T-helper 2 cell treated with Interferon-gamma antibody and Interleukin-4, amounts not matched to agents 5 μg/mL and 100 μg/mL, for 36 hours (primary cell): ENCODE data around the gene AGTRAP.

Source experiments
- DNase-seq: peaks from one replicate; pipeline ENCODE4 v3.0.0; 2021; ENCODE audit warnings: low spot score
- H3K27ac Mint-ChIP-seq: one replicate; pipeline ENCODE4 v1.8.0; 2021; ENCODE audit warnings: mild to moderate bottlenecking, mixed read lengths
- H3K27me3 Mint-ChIP-seq: one replicate; pipeline ENCODE4 v1.8.0; 2021; ENCODE audit warnings: low read depth, mixed read lengths
- H3K36me3 Mint-ChIP-seq: one replicate; pipeline ENCODE4 v1.8.0; 2021; ENCODE audit warnings: low read depth, mixed read lengths
- H3K4me1 Mint-ChIP-seq: one replicate; pipeline ENCODE4 v1.8.0; 2021; ENCODE audit warnings: low read depth, mixed read lengths
- H3K4me3 Mint-ChIP-seq: one replicate; pipeline ENCODE4 v1.8.0; 2022; ENCODE audit warnings: mild to moderate bottlenecking, moderate library complexity, mixed read lengths
- H3K9me3 Mint-ChIP-seq: one replicate; pipeline ENCODE4 v1.8.0; 2021; ENCODE audit warnings: mixed read lengths

The AGTRAP gene

DNA sequence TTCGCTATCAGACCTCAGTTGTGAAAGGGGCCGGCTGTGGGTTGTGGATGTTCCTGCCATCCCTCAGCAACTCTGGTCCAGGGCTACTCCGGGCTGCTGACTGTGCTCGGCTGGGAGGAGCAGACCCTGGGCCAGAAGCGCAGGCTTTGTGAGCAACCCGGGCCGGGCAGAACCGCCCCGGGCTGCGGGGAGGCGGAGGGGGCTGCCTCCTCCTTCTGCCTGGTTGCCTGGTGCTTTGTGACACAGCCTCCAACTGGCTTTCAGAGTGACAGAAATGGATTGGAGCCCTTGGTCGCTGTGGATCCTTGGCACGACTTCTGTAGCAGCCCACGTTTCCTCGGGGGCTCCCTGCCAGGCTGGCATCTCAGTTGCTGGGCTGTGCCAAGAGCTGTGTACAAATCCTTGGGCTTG is 34.4 kb upstream of the AGTRAP start:
- DNase-seq = no peak
- Mint-ChIP-seq H3K36me3 (no peaks in the 10 kb centered on the region), H3K27ac (no peak overlapping the region), H3K4me3 (no peak overlapping the region), H3K4me1 (peaks cover 2% of the 10 kb centered on the region), H3K9me3 (no peaks in the 10 kb centered on the region), H3K27me3 (peaks cover 14% of the 10 kb centered on the region)

DNA sequence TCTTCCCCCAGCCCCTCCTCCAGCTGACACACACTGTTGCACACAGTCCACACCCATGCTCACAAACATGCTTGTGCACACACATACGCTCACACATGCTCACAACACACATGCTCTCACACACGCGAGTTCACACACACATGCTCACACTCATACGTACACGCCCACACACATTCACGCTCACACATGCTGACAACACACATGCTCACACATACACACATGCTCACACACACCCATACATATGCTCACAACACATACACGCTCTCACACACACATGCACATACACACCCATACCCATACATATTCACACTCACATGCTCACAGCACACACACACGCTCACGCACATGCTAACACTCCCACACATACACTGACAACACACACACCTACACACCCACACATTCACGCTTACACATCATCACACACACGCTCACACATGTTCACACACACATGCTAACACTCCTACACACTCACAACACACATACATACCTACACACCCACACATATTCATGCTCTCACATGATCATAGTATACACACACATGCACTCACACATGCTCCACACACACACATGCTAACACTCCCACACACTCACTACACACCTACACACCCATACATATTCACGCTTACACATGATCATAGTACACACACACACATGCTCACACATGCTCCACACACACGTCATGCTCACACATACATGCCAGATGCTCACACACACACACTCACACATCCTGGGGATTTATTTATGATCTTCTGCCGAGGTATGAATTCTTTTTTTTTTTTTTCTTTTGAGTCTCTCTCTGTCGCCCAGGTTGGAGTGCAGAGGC is 33.7 kb upstream of the AGTRAP start:
- H3K4me3 Mint-ChIP-seq = no peak overlapping the region

GRCh38 chr1:11703357-11704193 is 32.4 kb upstream of the AGTRAP start:
- H3K4me3 Mint-ChIP-seq = no peak overlapping the region
- H3K27ac Mint-ChIP-seq = no peak overlapping the region
- no peaks in the 10 kb centered on the region for H3K36me3 Mint-ChIP-seq
- H3K9me3 Mint-ChIP-seq = no peaks in the 10 kb centered on the region
- H3K4me1 Mint-ChIP-seq = no peaks in the 10 kb centered on the region
- peaks cover 6% of the 10 kb centered on the region for H3K27me3 Mint-ChIP-seq
- no peak for DNase-seq

More for the DNA sequence above, 33.7 kb upstream of the AGTRAP start:
- no peaks in the 10 kb centered on the region for H3K9me3 Mint-ChIP-seq
- no peak for DNase-seq
- peaks cover 11% of the 10 kb centered on the region for H3K27me3 Mint-ChIP-seq
- no peak overlapping the region for H3K27ac Mint-ChIP-seq
- H3K4me1 Mint-ChIP-seq = peaks cover 2% of the 10 kb centered on the region
- H3K36me3 Mint-ChIP-seq = no peaks in the 10 kb centered on the region

- Mint-ChIP-seq H3K27ac (no peak overlapping the region), H3K27me3 (peaks cover 5% of the 10 kb centered on the region), H3K36me3 (no peaks in the 10 kb centered on the region), H3K9me3 (no peaks in the 10 kb centered on the region), H3K4me1 (no peaks in the 10 kb centered on the region), H3K4me3 (no peak overlapping the region)
- no peak for DNase-seq
These were observed 31.8 kb upstream of the AGTRAP start for GRCh38 chr1:11704194-11704529.

GRCh38 chr1:11704691-11705475 is 31.1 kb upstream of the AGTRAP start:
- peaks cover 7% of the 10 kb centered on the region for H3K27me3 Mint-ChIP-seq
- H3K9me3 Mint-ChIP-seq = no peaks in the 10 kb centered on the region
- H3K4me1 Mint-ChIP-seq = no peaks in the 10 kb centered on the region
- DNase-seq = no peak
- no peaks in the 10 kb centered on the region for H3K36me3 Mint-ChIP-seq
- H3K27ac Mint-ChIP-seq = no peak overlapping the region
- no peak overlapping the region for H3K4me3 Mint-ChIP-seq

- no peaks in the 10 kb centered on the region for H3K36me3 Mint-ChIP-seq
- peaks cover 7% of the 10 kb centered on the region for H3K27me3 Mint-ChIP-seq
- H3K4me1 Mint-ChIP-seq = no peaks in the 10 kb centered on the region
These were observed 30.3 kb upstream of the AGTRAP start for GRCh38 chr1:11705596-11705995.

DNA sequence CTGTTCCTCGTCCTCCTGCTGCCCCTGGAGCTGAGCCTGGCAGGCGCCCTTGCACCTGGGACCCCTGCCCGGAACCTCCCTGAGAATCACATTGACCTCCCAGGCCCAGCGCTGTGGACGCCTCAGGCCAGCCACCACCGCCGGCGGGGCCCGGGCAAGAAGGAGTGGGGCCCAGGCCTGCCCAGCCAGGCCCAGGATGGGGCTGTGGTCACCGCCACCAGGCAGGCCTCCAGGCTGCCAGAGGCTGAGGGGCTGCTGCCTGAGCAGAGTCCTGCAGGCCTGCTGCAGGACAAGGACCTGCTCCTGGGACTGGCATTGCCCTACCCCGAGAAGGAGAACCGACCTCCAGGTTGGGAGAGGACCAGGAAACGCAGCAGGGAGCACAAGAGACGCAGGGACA is 29.6 kb upstream of the AGTRAP start:
- Mint-ChIP-seq H3K4me3 (no peak overlapping the region), H3K4me1 (no peaks in the 10 kb centered on the region), H3K36me3 (no peaks in the 10 kb centered on the region)

More at GRCh38 chr1:11705596-11705995, 30.3 kb upstream of the AGTRAP start:
- DNase-seq = no peak
- H3K9me3 Mint-ChIP-seq = no peaks in the 10 kb centered on the region
- no peak overlapping the region for H3K4me3 Mint-ChIP-seq
- H3K27ac Mint-ChIP-seq = no peak overlapping the region

GRCh38 chr1:11707621-11708276 is 28.2 kb upstream of the AGTRAP start:
- H3K36me3 Mint-ChIP-seq = no peaks in the 10 kb centered on the region
- H3K9me3 Mint-ChIP-seq = no peaks in the 10 kb centered on the region
- H3K27me3 Mint-ChIP-seq = peaks cover 7% of the 10 kb centered on the region
- no peak overlapping the region for H3K27ac Mint-ChIP-seq
- DNase-seq = no peak
- no peaks in the 10 kb centered on the region for H3K4me1 Mint-ChIP-seq
- H3K4me3 Mint-ChIP-seq = no peak overlapping the region

More for the DNA sequence above, 29.6 kb upstream of the AGTRAP start:
- Mint-ChIP-seq H3K27me3 (peaks cover 7% of the 10 kb centered on the region), H3K9me3 (no peaks in the 10 kb centered on the region), H3K27ac (no peak overlapping the region)
- no peak for DNase-seq

GRCh38 chr1:11708554-11709350 is 27.2 kb upstream of the AGTRAP start:
- no peak for DNase-seq
- Mint-ChIP-seq H3K4me3 (no peak overlapping the region), H3K4me1 (no peaks in the 10 kb centered on the region), H3K9me3 (no peaks in the 10 kb centered on the region), H3K27ac (no peak overlapping the region), H3K36me3 (no peaks in the 10 kb centered on the region), H3K27me3 (peaks cover 3% of the 10 kb centered on the region)

GRCh38 chr1:11711490-11711889 is 24.4 kb upstream of the AGTRAP start:
- no peak overlapping the region for H3K4me3 Mint-ChIP-seq
- H3K9me3 Mint-ChIP-seq = no peaks in the 10 kb centered on the region

GRCh38 chr1:11712285-11712684 is 23.7 kb upstream of the AGTRAP start:
- H3K4me1 Mint-ChIP-seq = no peaks in the 10 kb centered on the region
- DNase-seq = no peak
- no peaks in the 10 kb centered on the region for H3K36me3 Mint-ChIP-seq
- H3K4me3 Mint-ChIP-seq = no peak overlapping the region
- H3K27me3 Mint-ChIP-seq = peaks cover 8% of the 10 kb centered on the region
- H3K27ac Mint-ChIP-seq = no peak overlapping the region
- H3K9me3 Mint-ChIP-seq = no peaks in the 10 kb centered on the region

More at GRCh38 chr1:11711490-11711889, 24.4 kb upstream of the AGTRAP start:
- DNase-seq = no peak
- Mint-ChIP-seq H3K36me3 (no peaks in the 10 kb centered on the region), H3K27me3 (peaks cover 8% of the 10 kb centered on the region), H3K27ac (no peak overlapping the region), H3K4me1 (no peaks in the 10 kb centered on the region)

GRCh38 chr1:11713095-11713494 is 22.8 kb upstream of the AGTRAP start:
- Mint-ChIP-seq H3K27me3 (peaks cover 8% of the 10 kb centered on the region), H3K27ac (no peak overlapping the region), H3K4me1 (no peaks in the 10 kb centered on the region), H3K36me3 (no peaks in the 10 kb centered on the region), H3K4me3 (no peak overlapping the region), H3K9me3 (no peaks in the 10 kb centered on the region)
- no peak for DNase-seq
